ENCODE data around the gene KREMEN2.

Gene KREMEN2

GRCh38 chr16:2968738-2969544, 4.9 kb downstream of the KREMEN2 start, which contains the start of gene PAQR4:
Gene PAQR4, plus strand, starts transcription at chr16:2969348. Its CDS starts 327 bp downstream, at chr16:2969675.
- Mint-ChIP-seq H3K27ac (no peak within 1 kb of the TSS), H3K4me3 (peak within 1 kb of the TSS; percentile 71), H3K36me3 (ENCODE audit: low read depth) (no peaks in the 10 kb centered on the region), H3K4me1 (peaks cover 28% of the 10 kb centered on the region), H3K9me3 (no peaks in the 10 kb centered on the region), H3K27me3 (ENCODE audit: low read depth, poor library complexity) (peaks cover 12% of the 10 kb centered on the region)
- no peak for TF ChIP-seq CTCF (IDR thresholded peaks at IDR 0.05)
- DNase-seq = peak; percentile 92

- peak overlapping the region; percentile 71 for H3K4me3 Mint-ChIP-seq
- H3K36me3 Mint-ChIP-seq (ENCODE audit: low read depth) = no peaks in the 10 kb centered on the region
- no peaks in the 10 kb centered on the region for H3K9me3 Mint-ChIP-seq
- no peak for TF ChIP-seq CTCF (IDR thresholded peaks at IDR 0.05)
- H3K4me1 Mint-ChIP-seq = peaks cover 24% of the 10 kb centered on the region
- DNase-seq = peak; percentile 63
- no peak overlapping the region for H3K27ac Mint-ChIP-seq
- peaks cover 3% of the 10 kb centered on the region for H3K27me3 Mint-ChIP-seq (ENCODE audit: low read depth, poor library complexity)
Observed at GRCh38 chr16:2969545-2970521, 5.8 kb downstream of the KREMEN2 start.

- no peaks in the 10 kb centered on the region for H3K9me3 Mint-ChIP-seq
Observed at GRCh38 chr16:2970563-2970962, 6.5 kb downstream of the KREMEN2 start.

DNA sequence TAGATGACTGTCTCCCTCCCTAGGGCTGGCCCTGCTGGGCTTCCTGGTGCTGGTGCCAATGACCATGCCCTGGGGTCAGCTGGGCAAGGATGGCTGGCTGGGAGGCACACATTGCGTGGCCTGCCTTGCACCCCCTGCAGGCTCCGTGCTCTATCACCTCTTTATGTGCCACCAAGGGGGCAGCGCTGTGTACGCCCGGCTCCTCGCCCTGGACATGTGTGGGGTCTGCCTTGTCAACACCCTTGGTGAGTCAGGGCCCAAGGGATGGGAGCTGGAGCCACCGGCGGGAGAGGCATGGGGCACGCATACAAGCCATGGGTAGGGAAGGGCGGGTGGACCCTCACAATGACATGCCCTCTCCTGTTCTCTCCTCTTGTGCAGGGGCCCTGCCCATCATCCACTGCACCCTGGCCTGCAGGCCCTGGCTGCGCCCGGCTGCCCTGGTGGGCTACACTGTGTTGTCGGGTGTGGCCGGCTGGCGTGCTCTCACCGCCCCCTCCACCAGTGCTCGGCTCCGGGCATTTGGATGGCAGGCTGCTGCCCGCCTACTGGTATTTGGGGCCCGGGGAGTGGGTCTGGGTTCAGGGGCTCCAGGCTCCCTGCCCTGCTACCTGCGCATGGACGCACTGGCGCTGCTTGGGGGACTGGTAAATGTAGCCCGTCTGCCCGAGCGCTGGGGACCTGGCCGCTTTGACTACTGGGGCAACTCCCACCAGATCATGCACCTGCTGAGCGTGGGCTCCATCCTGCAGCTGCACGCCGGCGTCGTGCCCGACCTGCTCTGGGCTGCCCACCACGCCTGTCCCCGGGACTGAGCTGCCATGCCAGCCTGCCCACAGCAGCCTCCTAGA, 7.3 kb downstream of the KREMEN2 start:
- no peak for TF ChIP-seq CTCF (IDR thresholded peaks at IDR 0.05)
- H3K9me3 Mint-ChIP-seq = no peaks in the 10 kb centered on the region
- no peak overlapping the region for H3K27ac Mint-ChIP-seq
- H3K4me1 Mint-ChIP-seq = peaks cover 24% of the 10 kb centered on the region
- H3K4me3 Mint-ChIP-seq = peak overlapping the region; percentile 71
- no peaks in the 10 kb centered on the region for H3K36me3 Mint-ChIP-seq (ENCODE audit: low read depth)
- H3K27me3 Mint-ChIP-seq (ENCODE audit: low read depth, poor library complexity) = no peaks in the 10 kb centered on the region
- DNase-seq = no peak

More at GRCh38 chr16:2970563-2970962, 6.5 kb downstream of the KREMEN2 start:
- Mint-ChIP-seq H3K27me3 (ENCODE audit: low read depth, poor library complexity) (no peaks in the 10 kb centered on the region), H3K4me3 (peak overlapping the region; percentile 71), H3K27ac (no peak overlapping the region), H3K4me1 (peaks cover 24% of the 10 kb centered on the region), H3K36me3 (ENCODE audit: low read depth) (no peaks in the 10 kb centered on the region)
- no peak for TF ChIP-seq CTCF (IDR thresholded peaks at IDR 0.05)
- no peak for DNase-seq

- H3K9me3 Mint-ChIP-seq = no peaks in the 10 kb centered on the region
- DNase-seq = no peak
- H3K4me1 Mint-ChIP-seq = peaks cover 24% of the 10 kb centered on the region
- no peaks in the 10 kb centered on the region for H3K36me3 Mint-ChIP-seq (ENCODE audit: low read depth)
- H3K27ac Mint-ChIP-seq = peak overlapping the region; percentile 52
- TF ChIP-seq CTCF (IDR thresholded peaks at IDR 0.05) = no peak
- peak overlapping the region; percentile 35 for H3K4me3 Mint-ChIP-seq
- H3K27me3 Mint-ChIP-seq (ENCODE audit: low read depth, poor library complexity) = no peaks in the 10 kb centered on the region
Observed at GRCh38 chr16:2971985-2972784, 8.1 kb downstream of the KREMEN2 start.

All from nephron progenitor cell (in vitro differentiated cells).